ENCODE results near the gene NHP2.
"Not testable (repeated sequence)": the region's sequence is repeated elsewhere in the genome, so short reads cannot be mapped to it uniquely, and the experiment has no call there.

The NHP2 gene

DNA sequence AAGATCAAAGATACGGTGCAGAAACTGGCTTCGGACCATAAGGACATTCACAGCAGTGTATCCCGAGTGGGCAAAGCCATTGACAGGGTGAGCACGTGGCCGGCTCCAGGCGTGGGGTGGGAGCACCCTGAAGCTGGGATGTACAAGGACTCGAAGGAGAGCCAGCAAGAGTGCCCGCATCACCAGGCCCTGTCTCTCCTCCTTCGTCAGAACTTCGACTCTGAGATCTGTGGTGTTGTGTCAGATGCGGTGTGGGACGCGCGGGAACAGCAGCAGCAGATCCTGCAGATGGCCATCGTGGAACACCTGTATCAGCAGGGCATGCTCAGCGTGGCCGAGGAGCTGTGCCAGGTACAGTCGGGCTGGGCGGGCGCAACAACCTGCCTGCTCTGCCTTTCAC lies 11.0 kb downstream of the NHP2 start:
- FAIRE-seq (no peak), DNase-seq (ENCODE audit: insufficient read length, low spot score) (no peak)
- TF ChIP-seq PAX5 (IDR thresholded peaks at IDR 0.05; ENCODE audit: insufficient read depth, low read length, severe bottlenecking) (no peak), SPI1 (IDR thresholded peaks at IDR 0.05; ENCODE audit: low read depth, low read length) (no peak)

DNA sequence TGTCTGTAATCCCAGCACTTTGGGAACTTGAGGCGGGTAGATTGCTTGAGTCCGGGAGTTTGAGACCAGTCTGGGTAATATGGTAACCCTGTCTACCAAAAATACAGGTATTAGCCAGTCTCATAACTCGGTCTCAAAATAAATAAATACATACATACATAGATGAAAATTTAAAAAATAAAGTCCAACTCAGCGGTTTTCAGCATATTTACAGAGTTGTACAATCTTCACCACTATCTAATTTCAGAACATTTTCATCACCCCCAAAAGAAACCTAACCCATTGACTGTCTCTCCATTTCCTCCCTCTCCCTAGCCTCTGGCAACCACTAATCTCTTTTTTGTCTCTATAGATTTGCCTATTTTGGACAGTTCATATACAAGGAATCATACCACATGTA lies 12.1 kb downstream of the NHP2 start:
- DNase-seq (ENCODE audit: insufficient read length, low spot score) = no peak
- FAIRE-seq = no peak
- TF ChIP-seq POLR2A (IDR thresholded peaks at IDR 0.05; ENCODE audit: low read depth, low read length) = no peak

DNA sequence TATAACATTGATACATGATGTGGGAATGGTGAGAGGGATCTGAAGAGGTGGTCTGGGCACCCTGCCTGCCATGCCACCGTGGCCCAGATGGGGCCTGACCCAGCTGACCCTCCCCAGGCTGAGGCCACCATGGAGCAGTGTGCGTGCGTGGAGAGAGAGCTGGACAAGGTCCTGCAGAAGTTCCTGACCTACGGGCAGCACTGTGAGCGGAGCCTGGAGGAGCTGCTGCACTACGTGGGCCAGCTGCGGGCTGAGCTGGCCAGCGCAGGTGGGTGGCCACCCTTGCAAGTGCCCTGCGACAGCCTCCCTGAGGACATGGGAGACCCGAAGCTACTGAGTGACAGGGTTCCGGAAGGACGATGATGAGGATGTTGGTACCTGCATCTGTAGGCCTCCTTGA lies 15.7 kb downstream of the NHP2 start:
- TF ChIP-seq POLR2AphosphoS5 (IDR thresholded peaks at IDR 0.05; ENCODE audit: low read depth, low read length) = no peak
- no peak for TF ChIP-seq POLR2A (IDR thresholded peaks at IDR 0.05; ENCODE audit: low read depth, low read length)
- no peak for TF ChIP-seq PAX5 (IDR thresholded peaks at IDR 0.05; ENCODE audit: insufficient read depth, low read length, severe bottlenecking)
- no peak for TF ChIP-seq POU2F2 (IDR thresholded peaks at IDR 0.05; ENCODE audit: low read depth, low read length)
- TF ChIP-seq TAF1 (IDR thresholded peaks at IDR 0.05; ENCODE audit: low read depth, low read length) = no peak
- TF ChIP-seq SPI1 (IDR thresholded peaks at IDR 0.05; ENCODE audit: low read depth, low read length) = no peak
- no peak for FAIRE-seq
- no peak for DNase-seq (ENCODE audit: insufficient read length, low spot score)

DNA sequence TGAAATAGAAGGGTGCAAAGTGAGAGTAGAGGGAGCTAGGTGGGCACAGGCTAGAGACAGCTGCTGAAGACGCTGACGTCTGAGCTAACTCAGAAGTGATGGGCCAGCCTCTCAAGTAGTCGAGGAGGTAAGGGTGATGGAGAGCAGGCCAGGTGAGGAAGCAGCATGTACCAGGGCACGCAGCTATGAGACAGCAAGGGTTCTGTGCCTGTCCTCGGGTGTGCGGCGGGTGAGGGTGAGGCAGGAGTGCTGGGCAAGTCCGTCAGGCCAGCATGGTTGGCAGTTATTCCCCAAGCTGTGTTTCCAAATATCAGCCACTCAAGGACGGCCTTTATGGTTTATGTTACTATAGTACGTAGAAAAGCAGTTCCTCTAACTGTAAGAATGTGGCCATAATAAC lies 16.7 kb downstream of the NHP2 start:
- no peak for DNase-seq (ENCODE audit: insufficient read length, low spot score)
- no peak for FAIRE-seq
- TF ChIP-seq POLR2AphosphoS5 (IDR thresholded peaks at IDR 0.05; ENCODE audit: low read depth, low read length) = peak; percentile 48; the same call in 1 of the 2 replicates
- no peak for TF ChIP-seq POLR2A (IDR thresholded peaks at IDR 0.05; ENCODE audit: low read depth, low read length)

DNA sequence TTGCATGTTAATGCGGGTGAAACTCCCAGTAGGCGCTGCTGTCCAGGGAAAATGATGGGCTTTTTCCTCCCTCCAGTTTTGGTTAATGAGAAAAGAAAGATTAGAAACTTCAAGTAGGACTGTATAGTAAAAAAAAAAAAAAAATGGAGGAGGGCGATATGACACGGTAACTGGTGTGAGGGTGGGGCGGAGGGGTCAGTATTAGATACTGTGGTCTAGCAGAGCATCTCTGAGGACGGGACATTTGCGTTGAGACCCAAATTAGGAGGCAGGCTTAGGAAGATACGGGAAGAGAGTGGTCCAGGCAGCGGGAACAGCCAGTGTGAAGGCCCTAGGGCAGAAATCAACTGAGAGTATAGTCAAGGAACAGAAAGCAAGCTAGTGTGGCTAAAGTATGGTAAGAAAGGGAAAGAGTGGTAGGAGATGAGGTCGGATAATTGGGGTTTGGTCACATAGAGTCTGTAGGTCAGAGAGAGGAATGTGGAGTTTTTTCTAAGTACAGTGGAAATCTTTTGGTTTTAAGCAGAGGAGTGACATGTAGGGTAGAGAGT lies 22.2 kb downstream of the NHP2 start:
- DNase-seq (ENCODE audit: insufficient read length, low spot score) (no peak), FAIRE-seq (no peak)
- TF ChIP-seq POU2F2 (IDR thresholded peaks at IDR 0.05; ENCODE audit: low read depth, low read length) (no peak), SPI1 (IDR thresholded peaks at IDR 0.05; ENCODE audit: low read depth, low read length) (no peak), PAX5 (IDR thresholded peaks at IDR 0.05; ENCODE audit: insufficient read depth, low read length, severe bottlenecking) (no peak), TAF1 (IDR thresholded peaks at IDR 0.05; ENCODE audit: low read depth, low read length) (no peak), POLR2AphosphoS5 (IDR thresholded peaks at IDR 0.05; ENCODE audit: low read depth, low read length) (no peak), POLR2A (IDR thresholded peaks at IDR 0.05; ENCODE audit: low read depth, low read length) (no peak)

DNA sequence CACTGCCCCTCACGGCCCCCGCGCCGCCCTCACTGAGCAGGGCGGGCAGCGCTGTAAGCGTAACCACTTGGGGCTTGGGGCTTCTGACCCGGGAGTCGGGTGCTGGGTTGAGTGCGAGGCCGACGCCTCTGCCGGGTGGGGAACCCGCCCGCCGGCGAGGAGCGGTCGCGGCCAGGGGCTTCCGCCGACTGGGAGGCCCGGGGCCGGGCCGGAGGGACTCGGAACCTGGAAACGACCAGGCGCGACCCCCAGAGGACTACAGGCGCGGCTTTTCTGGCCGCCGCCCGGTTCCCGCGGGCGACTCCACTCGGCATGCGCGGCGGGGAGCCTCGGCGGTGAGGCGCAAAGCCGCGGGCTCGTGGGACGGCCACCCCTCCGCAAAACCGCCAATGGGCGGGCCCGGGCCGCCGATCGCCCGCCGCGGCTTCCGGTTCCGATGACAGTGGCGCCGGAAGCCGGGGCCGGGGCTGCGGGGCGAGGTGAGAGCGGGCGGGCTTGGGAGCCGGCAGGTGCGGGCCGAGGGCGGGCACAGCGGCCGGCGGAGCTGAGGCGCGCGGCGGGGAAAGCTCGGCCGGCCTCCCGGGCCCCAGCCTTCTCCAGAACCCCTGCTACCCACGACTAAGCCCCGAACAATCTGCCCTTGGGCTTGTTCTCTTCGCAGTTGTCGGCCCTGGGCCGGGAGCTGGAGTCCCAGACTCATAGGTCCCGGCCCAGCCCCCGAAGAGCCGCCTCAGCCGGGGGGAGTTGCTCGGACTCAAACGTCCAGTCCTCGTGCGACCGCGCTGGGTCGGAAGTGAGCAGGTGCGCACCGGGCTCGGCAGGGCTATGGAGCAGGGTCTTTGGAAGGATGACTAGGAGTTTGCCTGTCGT lies 22.9 kb downstream of the NHP2 start, which contains the start of gene RMND5B:
RMND5B (plus strand) TSS at position 439 of the 870 bp plus-strand sequence. CDS start 7,106 bp downstream, outside the sequence.
- DNase-seq (ENCODE audit: insufficient read length, low spot score) (peak; percentile 96), FAIRE-seq (peak; percentile 78)
- TF ChIP-seq POU2F2 (IDR thresholded peaks at IDR 0.05; ENCODE audit: low read depth, low read length) = no peak
- peak; percentile 89 for TF ChIP-seq TAF1 (IDR thresholded peaks at IDR 0.05; ENCODE audit: low read depth, low read length)
- peak; percentile 39 for TF ChIP-seq PAX5 (IDR thresholded peaks at IDR 0.05; ENCODE audit: insufficient read depth, low read length, severe bottlenecking)
- no peak for TF ChIP-seq POLR2AphosphoS5 (IDR thresholded peaks at IDR 0.05; ENCODE audit: low read depth, low read length)
- TF ChIP-seq POLR2A (IDR thresholded peaks at IDR 0.05; ENCODE audit: low read depth, low read length) = peak; percentile 58
- no peak for TF ChIP-seq SPI1 (IDR thresholded peaks at IDR 0.05; ENCODE audit: low read depth, low read length)

DNA sequence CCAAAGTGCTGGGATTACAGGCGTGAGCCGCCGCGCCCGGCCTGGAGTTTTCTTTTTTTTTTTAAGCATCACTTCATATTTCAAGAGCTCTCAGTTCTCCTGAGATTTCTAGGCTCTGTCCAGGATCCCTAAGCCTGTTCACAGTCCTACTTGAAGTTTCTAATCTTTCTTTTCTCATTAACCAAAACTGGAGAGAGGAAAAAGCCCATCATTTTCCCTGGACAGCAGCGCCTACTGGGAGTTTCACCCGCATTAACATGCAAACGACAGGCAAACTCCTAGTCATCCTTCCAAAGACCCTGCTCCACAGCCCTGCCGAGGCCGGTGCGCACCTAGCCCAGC lies 23.5 kb downstream of the NHP2 start:
- not testable (repeated sequence) for DNase-seq (ENCODE audit: insufficient read length, low spot score)
- peak; percentile 45 for FAIRE-seq

DNA sequence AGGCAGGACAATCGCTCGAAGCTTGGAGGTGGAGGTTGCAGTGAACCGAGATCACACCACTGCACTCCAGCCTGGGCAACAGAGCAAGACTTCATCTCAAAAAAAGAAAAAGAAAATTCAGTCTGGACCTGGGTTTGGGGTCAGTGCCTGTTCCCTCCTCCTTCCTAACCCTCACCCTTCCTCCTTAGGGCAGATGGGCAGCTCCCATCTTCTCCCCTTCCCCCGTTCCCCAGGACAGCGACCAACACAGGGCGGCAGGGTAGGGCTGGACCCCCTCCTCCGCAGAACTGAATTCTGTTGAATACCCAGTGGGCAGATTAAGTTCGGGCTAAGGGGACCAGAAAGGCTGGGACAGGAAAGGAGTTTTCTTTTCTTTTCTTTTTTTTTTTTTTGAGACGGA lies 24.4 kb downstream of the NHP2 start:
- FAIRE-seq (no peak), DNase-seq (ENCODE audit: insufficient read length, low spot score) (no peak)
- TF ChIP-seq TAF1 (IDR thresholded peaks at IDR 0.05; ENCODE audit: low read depth, low read length) (no peak), POU2F2 (IDR thresholded peaks at IDR 0.05; ENCODE audit: low read depth, low read length) (no peak), POLR2AphosphoS5 (IDR thresholded peaks at IDR 0.05; ENCODE audit: low read depth, low read length) (no peak), POLR2A (IDR thresholded peaks at IDR 0.05; ENCODE audit: low read depth, low read length) (no peak), PAX5 (IDR thresholded peaks at IDR 0.05; ENCODE audit: insufficient read depth, low read length, severe bottlenecking) (no peak), SPI1 (IDR thresholded peaks at IDR 0.05; ENCODE audit: low read depth, low read length) (no peak)

DNA sequence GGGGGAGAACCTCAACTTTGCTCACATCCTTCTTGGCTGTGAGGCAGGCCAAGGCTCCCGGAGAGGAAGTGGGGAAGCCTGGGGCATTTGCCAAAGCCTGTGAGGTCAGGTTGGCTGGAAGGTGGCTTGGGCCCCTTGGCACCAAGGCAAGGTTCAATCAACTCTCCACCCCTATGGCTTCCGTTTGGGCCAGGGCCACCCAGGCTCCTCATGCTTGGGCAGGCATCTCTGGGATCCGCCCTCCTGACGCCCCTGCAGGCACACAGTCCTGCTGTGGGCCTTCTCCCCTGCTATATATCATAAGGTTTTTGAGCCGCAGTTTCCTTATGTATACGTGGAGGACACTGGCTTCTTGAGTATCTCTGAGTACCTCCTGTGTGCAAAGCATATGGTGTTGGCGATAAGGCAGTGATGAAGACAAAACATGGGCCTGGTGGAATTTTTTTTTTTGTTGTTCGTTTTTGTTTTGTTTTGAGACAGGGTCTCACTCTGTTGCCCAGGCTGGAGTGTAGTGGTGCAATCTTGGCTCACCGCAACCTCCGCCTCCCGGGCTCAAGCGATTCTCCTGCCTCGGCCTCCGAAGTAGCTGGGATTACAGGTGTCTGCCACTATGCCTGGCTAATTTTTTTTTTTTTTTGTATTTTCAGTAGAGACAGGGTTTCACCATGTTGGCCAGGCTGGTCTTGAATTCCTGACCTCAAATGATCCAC lies 26.2 kb downstream of the NHP2 start:
- DNase-seq (ENCODE audit: insufficient read length, low spot score); FAIRE-seq: not testable (repeated sequence)

DNA sequence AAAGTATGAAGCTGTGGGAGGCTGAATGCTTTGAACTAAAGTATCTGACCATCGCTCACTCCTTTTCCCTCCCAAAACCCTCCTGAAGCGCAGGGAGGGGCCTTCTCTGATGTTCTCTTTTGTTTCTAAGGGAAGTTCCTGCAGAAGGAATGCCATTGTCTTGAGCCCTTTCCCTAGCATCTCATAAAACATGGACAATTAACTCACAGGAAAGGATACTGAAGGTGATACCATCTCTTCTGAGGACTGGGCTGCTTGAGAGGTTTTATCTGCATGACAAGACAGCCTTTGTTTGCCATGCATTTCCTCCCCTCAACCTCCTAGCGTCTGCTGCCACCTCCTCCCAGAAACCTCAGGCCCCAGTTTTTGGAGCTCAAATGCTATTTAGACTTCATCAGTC lies 27.1 kb downstream of the NHP2 start:
- no peak for TF ChIP-seq POLR2AphosphoS5 (IDR thresholded peaks at IDR 0.05; ENCODE audit: low read depth, low read length)
- no peak for TF ChIP-seq SPI1 (IDR thresholded peaks at IDR 0.05; ENCODE audit: low read depth, low read length)
- no peak for TF ChIP-seq POLR2A (IDR thresholded peaks at IDR 0.05; ENCODE audit: low read depth, low read length)
- TF ChIP-seq PAX5 (IDR thresholded peaks at IDR 0.05; ENCODE audit: insufficient read depth, low read length, severe bottlenecking) = no peak
- TF ChIP-seq TAF1 (IDR thresholded peaks at IDR 0.05; ENCODE audit: low read depth, low read length) = no peak
- no peak for TF ChIP-seq POU2F2 (IDR thresholded peaks at IDR 0.05; ENCODE audit: low read depth, low read length)
- DNase-seq (ENCODE audit: insufficient read length, low spot score) (no peak), FAIRE-seq (no peak)
